Measurements from ENCODE around the gene REXO4.
A peak's percentile ranks its signal among the peaks of the same experiment; 100 is the strongest.
"Not testable (repeated sequence)": the region's sequence is repeated elsewhere in the genome, so short reads cannot be mapped to it uniquely, and the experiment has no call there.

Gene REXO4

DNA sequence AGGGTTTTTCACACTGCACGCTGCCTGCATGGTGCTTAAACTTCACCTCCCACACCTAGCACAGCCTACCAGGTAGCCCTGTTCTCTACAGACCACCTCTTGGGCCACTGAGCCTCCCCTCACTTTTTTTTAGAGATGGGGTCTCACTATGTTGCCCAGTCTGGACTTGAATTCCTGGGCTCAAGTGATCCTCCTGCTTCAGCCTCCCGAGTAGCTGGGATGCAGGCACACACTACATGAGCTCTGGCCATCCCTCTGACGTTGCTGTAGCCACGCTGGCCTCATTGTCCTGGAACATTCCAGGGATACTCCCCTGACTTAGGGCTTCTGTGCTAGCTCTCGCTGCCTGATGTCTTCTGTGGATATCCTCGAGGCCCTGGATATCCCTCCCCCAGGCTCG, 34.8 kb upstream of the REXO4 start:
- Histone ChIP-seq H3K9ac (no peak overlapping the region), H4K20me1 (no peaks in the 10 kb centered on the region), H3K27me3 (no peaks in the 10 kb centered on the region), H3K27ac (no peak overlapping the region), H3K4me2 (no peak overlapping the region), H3K36me3 (no peaks in the 10 kb centered on the region), H3K9me3 (no peaks in the 10 kb centered on the region), H3K4me1 (peaks cover 25% of the 10 kb centered on the region), H3K4me3 (no peak overlapping the region)
- no peak for TF ChIP-seq Cebpa-rat (IDR thresholded peaks at IDR 0.05)

DNA sequence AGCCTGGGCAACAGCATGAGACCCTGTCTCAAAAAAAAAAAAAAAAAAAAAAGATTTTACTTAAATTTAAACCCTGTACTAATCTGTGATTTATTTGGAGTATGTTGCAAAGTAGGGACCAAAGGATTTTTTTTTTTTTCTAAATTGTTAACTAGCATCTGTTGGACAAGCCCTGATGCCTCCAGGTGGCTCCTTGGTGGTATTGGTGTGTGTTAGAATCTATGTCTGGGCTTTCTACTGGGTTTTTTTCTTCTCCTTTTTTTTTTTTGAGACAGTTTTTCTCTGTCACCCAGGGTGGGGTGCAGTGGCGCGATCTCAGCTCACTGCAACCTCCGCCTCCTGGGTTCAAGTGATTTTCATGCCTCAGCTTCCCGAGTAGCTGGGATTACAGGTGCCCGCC, 34.1 kb upstream of the REXO4 start:
- H3K4me3 ChIP-seq, H3K9ac ChIP-seq, H3K27ac ChIP-seq, H4K20me1 ChIP-seq, H3K4me2 ChIP-seq, H3K9me3 ChIP-seq, H3K27me3 ChIP-seq, H3K36me3 ChIP-seq: not testable (repeated sequence)
- peaks cover 25% of the 10 kb centered on the region for H3K4me1 ChIP-seq

DNA sequence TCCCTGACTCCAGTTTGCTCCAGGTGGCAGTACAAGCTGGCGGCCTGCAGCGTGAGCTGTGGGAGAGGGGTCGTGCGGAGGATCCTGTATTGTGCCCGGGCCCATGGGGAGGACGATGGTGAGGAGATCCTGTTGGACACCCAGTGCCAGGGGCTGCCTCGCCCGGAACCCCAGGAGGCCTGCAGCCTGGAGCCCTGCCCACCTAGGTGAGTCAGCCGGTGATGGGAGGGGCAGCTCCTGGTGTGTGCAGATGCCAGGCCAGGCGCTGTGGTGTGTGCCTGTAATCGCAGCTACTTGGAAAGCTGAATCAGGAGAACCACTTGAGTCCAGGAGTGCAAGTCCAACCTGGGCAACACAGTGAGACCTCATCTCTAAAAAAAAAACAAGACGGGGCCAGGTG, 31.9 kb upstream of the REXO4 start:
- TF ChIP-seq Cebpa-rat (IDR thresholded peaks at IDR 0.05): no peak
- no peaks in the 10 kb centered on the region for H3K36me3 ChIP-seq
- peaks cover 29% of the 10 kb centered on the region for H3K4me1 ChIP-seq
- no peak overlapping the region for H3K4me2 ChIP-seq
- no peaks in the 10 kb centered on the region for H3K9me3 ChIP-seq
- H3K4me3 ChIP-seq: no peak overlapping the region
- H3K27ac ChIP-seq: no peak overlapping the region
- no peak overlapping the region for H3K9ac ChIP-seq
- no peaks in the 10 kb centered on the region for H3K27me3 ChIP-seq
- H4K20me1 ChIP-seq: no peaks in the 10 kb centered on the region

DNA sequence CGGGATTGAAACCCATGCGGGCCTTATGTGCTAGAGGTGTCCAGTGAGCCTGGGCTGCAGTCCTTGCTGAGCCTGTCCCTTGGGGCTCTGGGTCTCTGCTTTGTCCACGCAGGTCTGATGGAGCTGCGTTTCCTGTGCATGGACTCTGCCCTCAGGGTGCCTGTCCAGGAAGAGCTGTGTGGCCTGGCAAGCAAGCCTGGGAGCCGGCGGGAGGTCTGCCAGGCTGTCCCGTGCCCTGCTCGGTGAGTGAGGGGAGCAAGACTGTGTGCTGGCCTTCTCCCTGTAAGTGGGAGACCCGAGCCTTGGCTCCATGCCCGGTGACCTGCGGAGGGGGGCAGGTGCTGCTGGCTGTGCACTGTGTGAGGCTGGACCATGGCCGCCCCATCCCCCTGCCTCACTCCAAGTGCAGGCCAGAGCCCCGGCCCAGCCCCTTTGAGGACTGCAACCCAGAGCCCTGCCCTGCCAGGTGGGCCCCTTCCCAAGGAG, 30.7 kb upstream of the REXO4 start:
- Histone ChIP-seq H3K27me3 (no peaks in the 10 kb centered on the region), H3K9ac (no peak overlapping the region), H3K9me3 (no peaks in the 10 kb centered on the region), H3K27ac (no peak overlapping the region), H3K4me1 (peaks cover 27% of the 10 kb centered on the region), H3K4me2 (no peak overlapping the region), H3K4me3 (no peak overlapping the region), H3K36me3 (no peaks in the 10 kb centered on the region), H4K20me1 (no peaks in the 10 kb centered on the region)
- TF ChIP-seq Cebpa-rat (IDR thresholded peaks at IDR 0.05): no peak

DNA sequence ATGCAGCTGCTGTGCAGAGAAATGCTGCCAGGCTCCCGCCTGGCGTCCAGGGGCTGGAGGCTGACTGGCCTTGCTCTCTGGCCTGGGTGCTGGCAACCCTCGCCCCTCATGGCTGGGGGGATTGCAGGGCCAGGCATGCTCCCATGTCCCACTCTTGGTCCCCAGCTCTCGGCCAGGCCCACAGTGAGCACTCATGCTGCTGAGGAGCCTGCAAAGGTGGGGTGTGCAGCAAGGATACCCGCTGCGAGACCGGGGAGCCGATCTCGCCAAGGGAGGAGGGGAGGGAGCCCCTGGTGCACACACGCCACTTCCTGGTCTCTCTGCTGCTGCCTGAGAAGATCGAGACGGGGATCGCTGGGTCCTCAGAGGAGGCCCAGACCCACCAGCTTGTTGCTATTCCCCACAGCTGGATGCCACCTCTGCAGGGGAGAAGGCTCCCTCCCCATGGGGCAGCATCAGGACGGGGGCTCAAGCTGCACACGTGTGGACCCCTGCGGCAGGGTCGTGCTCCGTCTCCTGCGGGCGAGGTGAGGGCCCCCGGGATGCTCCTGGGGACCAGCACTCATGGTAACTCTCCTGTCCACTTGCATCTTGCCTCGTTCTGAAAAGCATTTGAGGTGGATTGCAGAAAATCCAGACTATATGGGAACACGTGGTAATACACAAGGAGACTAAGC, 27.6 kb upstream of the REXO4 start:
- Histone ChIP-seq H3K9me3 (no peaks in the 10 kb centered on the region), H3K9ac (no peak overlapping the region), H3K4me1 (peaks cover 47% of the 10 kb centered on the region), H3K4me2 (no peak overlapping the region), H3K27me3 (no peaks in the 10 kb centered on the region), H3K36me3 (no peaks in the 10 kb centered on the region), H3K4me3 (no peak overlapping the region), H4K20me1 (no peaks in the 10 kb centered on the region), H3K27ac (no peak overlapping the region)
- no peak for TF ChIP-seq Cebpa-rat (IDR thresholded peaks at IDR 0.05)

DNA sequence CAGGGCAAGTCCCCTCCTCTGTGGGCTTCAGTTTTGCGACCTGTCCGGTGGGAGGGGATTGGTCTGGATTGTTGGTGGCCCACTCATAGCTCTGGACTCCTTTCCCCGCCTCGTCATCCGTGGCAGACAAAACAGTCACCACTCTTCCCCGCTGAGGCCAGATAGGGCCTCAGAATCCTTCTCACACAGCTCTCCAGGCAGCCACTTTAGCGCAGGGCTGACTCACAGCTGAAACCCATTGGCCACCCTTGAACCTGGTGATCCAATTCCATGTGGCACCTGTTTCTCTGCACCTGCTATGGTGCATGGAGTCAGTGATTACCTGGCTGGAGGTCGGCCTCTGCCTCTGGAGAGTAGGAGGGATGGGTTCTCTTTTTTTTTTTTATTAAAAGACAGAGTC, 26.2 kb upstream of the REXO4 start:
- H3K4me2 ChIP-seq: no peak overlapping the region
- H3K4me3 ChIP-seq: no peak overlapping the region
- H3K27me3 ChIP-seq: no peaks in the 10 kb centered on the region
- H3K27ac ChIP-seq: peak overlapping the region; percentile 14; the same call in 1 of the 2 replicates
- no peak overlapping the region for H3K9ac ChIP-seq
- H3K9me3 ChIP-seq: no peaks in the 10 kb centered on the region
- no peaks in the 10 kb centered on the region for H3K36me3 ChIP-seq
- no peak for TF ChIP-seq Cebpa-rat (IDR thresholded peaks at IDR 0.05)
- H4K20me1 ChIP-seq: no peaks in the 10 kb centered on the region
- H3K4me1 ChIP-seq: peaks cover 61% of the 10 kb centered on the region

DNA sequence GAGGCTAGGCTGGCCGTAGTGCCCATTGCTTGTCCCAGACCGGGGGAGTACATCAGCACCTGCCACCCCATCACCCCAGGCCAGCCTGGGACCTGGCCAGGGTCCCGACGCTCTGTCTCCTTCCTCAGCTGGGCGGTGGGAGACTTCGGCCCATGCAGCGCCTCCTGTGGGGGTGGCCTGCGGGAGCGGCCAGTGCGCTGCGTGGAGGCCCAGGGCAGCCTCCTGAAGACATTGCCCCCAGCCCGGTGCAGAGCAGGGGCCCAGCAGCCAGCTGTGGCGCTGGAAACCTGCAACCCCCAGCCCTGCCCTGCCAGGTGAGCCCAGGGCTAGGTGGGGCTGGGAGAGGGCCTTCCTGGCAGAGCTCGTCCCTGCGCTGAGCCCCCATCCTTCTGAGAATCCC, 25.4 kb upstream of the REXO4 start:
- Histone ChIP-seq H3K36me3 (no peaks in the 10 kb centered on the region), H3K27ac (peak overlapping the region; percentile 14; the same call in 1 of the 2 replicates), H3K4me1 (peaks cover 69% of the 10 kb centered on the region), H3K27me3 (no peaks in the 10 kb centered on the region), H3K9me3 (no peaks in the 10 kb centered on the region), H4K20me1 (no peaks in the 10 kb centered on the region), H3K4me3 (no peak overlapping the region), H3K4me2 (peak overlapping the region; percentile 98; the same call in 1 of the 2 replicates), H3K9ac (no peak overlapping the region)
- no peak for TF ChIP-seq Cebpa-rat (IDR thresholded peaks at IDR 0.05)

DNA sequence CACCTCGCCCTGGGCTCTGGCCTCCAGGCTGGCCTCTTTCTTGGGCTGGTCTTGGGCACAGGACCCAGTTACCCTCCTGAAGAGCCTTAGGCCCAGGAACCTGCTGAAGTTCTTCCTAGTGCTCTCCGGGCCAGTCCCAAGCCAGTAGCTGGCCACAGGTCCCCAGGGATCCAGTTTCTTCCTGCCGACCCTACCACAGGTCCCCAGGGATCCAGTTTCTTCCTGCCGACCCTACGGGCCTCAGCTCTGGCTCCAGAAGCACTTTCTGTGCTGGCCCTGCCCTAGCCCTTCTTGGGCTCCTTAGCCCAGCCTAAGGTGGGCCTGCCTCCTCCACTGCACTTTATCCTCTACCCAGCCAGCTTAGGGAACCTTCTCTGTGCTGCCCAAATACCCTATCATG, 23.8 kb upstream of the REXO4 start:
- Histone ChIP-seq H4K20me1 (no peaks in the 10 kb centered on the region), H3K4me3 (peak overlapping the region; percentile 59), H3K9ac (peak overlapping the region; percentile 80), H3K4me1 (peaks cover 86% of the 10 kb centered on the region), H3K27ac (peak overlapping the region; percentile 96), H3K36me3 (no peaks in the 10 kb centered on the region), H3K9me3 (no peaks in the 10 kb centered on the region), H3K27me3 (no peaks in the 10 kb centered on the region), H3K4me2 (peak overlapping the region; percentile 98)
- TF ChIP-seq Cebpa-rat (IDR thresholded peaks at IDR 0.05): no peak

DNA sequence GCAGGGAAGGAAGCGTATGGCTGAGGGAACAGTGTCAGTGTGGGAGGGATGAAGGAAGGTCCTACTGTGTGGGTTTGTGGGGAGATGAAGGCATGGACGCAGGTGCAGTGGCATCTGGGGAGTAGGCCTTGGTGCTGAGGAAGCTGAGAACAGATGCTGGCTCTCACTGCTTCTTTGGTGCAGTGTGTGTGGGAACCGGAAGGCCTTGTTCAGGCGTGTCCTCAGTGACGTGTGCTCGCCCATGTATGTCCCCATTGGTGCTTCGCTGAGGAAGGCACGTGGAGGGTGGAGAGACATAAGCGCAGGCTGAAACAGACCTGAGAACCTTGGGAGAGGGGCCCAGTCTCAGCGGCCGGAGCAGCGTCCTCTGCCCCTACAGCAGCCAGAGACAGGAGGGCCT, 23.1 kb upstream of the REXO4 start:
- peak overlapping the region; percentile 98 for H3K4me2 ChIP-seq
- H3K27me3 ChIP-seq: no peaks in the 10 kb centered on the region

DNA sequence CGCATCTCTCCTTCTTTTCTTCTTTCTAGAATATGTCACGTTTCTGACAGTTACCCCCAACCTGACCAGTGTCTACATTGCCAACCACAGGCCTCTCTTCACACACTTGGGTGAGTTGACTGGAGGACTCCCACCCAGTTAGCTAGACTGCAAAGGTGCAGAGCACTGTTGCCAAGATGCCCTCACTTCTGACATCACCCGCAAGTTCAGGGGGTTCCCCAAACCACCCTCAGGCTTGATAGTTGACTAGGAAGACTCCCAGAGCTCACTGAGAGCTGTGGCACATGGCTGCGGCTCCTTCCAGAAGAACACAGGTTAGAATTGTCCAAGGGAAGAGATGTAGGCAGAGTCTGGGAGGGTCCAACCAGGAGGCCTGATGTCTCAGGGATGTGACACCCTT, 21.5 kb upstream of the REXO4 start:
- Histone ChIP-seq H3K4me1 (peaks cover 100% of the 10 kb centered on the region), H3K4me3 (no peak overlapping the region), H3K27ac (peak overlapping the region; percentile 96), H4K20me1 (no peaks in the 10 kb centered on the region), H3K27me3 (no peaks in the 10 kb centered on the region), H3K4me2 (peak overlapping the region; percentile 98), H3K36me3 (no peaks in the 10 kb centered on the region), H3K9ac (no peak overlapping the region), H3K9me3 (no peaks in the 10 kb centered on the region)
- no peak for TF ChIP-seq Cebpa-rat (IDR thresholded peaks at IDR 0.05)

More for the DNA sequence above, 23.1 kb upstream of the REXO4 start:
- Histone ChIP-seq H3K9me3 (no peaks in the 10 kb centered on the region), H3K27ac (peak overlapping the region; percentile 96), H3K4me3 (peak overlapping the region; percentile 59), H3K4me1 (peaks cover 92% of the 10 kb centered on the region), H3K9ac (peak overlapping the region; percentile 80), H3K36me3 (no peaks in the 10 kb centered on the region), H4K20me1 (no peaks in the 10 kb centered on the region)
- TF ChIP-seq Cebpa-rat (IDR thresholded peaks at IDR 0.05): no peak
